ENCODE results near the gene FHL5.
"Not testable (repeated sequence)": the region's sequence is repeated elsewhere in the genome, so short reads cannot be mapped to it uniquely, and the experiment has no call there.

Gene FHL5

DNA sequence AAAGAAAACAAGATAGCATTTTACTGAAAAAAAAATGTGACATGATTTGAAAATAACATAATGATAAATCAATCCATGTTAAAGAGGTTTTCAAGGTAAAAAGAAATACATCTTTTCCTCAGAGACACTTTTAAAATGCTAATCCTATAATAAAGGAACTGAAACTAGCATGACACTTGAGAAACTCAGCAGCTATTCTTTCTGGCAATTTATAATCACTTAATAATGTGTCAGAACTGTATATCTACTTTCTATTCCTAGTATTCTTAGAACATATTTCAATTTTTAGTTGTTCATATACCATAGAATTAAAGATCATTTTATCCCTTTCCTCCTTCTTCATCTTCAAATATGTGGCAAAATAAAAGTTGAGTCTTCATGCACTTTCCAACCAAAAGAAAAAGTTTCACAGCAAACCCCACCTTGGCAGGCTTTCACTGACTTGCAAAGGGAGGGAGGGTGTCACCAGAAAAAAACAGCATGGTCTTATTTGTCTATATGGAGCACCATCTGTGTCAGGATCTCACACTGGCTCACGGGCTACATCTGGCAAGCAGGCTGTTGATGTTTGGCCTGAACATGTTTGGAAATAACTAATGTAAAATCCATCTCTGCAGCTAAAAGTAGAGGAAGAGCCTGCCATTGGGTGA is 48.5 kb downstream of the FHL5 start:
- no peak for DNase-seq (ENCODE audit: low spot score)

- DNase-seq (ENCODE audit: low spot score), result no peak
These were observed 50.5 kb downstream of the FHL5 start for GRCh38 chr6:96613291-96613999.

DNA sequence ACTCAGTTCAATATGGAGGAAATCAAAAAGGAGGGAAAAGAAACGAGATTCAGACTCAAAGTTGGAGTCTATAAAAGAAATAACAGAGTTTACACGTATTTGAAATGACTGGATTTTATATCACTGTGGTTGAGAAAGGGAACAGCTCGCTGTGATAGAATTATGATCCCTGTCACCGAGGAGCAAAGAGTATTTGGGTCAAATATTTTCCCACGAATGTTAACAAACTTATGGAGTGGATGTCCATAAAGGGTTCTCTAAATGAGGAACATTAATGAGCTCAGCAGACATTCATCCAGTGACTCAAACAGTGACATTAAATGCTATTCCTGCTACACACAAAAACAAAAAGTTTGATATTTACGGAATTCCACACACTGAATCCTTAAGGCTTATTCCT is 57.9 kb downstream of the FHL5 start:
- no peak for DNase-seq (ENCODE audit: low spot score)

- no peak for DNase-seq (ENCODE audit: low spot score)
These were observed 59.1 kb downstream of the FHL5 start for GRCh38 chr6:96621983-96622382.

GRCh38 chr6:96624957-96625356 is 62.0 kb downstream of the FHL5 start:
- no peak for DNase-seq (ENCODE audit: low spot score)

DNA sequence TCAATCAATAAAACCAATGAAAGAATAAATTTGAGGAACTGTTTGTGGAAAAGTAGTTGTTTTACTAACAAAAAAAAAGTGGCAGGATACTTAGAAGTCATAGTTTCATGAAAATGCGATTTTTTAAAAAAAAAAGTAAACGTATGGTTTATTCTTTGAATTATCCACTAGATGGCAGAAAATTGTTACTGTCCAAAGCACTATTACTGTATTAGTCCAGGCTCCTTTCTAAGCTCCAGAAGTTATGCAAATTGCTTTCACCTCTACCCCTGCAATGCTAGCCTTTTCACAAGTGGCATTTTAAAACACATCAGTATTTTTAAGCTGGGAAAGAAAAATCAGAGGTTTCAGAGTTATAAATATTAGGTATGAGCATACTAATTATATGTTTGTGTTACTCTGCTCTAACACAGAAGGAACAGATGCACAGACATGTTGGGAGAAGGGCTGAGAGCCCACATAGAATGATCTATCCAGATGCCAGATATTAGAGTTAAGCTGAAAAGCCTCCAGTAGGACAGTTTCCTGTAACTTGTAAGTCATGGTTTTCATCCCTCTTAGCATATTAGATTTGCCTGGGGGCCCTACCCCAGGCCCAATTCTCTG is 63.9 kb downstream of the FHL5 start:
- no peak for DNase-seq (ENCODE audit: low spot score)

DNA sequence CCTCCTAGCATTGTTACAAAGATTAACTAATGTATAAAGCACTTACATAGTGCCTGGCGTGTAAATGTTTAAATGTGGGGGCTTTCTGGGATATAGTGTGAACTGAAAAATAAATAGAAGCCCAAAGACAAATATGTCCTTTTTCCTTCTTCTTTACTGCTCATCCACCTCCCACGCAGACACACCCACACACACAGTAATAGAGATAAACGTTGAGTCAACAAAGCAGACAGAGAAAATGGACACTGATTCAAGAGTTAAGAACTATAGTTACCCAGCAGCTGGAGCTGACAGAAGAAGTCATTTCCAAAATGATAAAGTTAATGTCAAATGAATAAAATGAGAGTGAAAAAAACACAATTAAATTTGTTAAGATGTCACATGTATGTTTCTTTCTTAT is 68.3 kb downstream of the FHL5 start:
- no peak for DNase-seq (ENCODE audit: low spot score)

GRCh38 chr6:96637979-96638378 is 75.1 kb downstream of the FHL5 start:
- not testable (repeated sequence) for DNase-seq (ENCODE audit: low spot score)

DNA sequence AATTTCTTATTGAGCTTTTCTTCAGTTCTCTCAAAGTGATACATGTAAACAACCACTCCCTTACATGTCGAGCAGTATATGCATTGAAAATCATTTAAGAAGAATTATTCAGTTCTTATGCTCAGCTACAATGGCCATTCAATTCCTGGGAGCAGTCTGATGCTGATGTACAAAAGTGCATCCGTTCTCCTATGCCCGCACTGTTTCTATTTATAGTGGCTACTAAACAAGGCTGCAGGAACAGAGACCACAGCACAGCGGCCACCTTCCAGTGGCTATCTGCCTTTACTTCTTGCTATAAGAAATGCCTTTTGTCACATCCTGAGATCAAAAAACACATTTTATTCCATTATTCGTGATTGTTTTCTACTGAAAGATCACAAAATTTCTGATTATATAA is 82.2 kb downstream of the FHL5 start:
- no peak for DNase-seq (ENCODE audit: low spot score)

- DNase-seq (ENCODE audit: low spot score), result no peak
These were observed 87.0 kb downstream of the FHL5 start for GRCh38 chr6:96649926-96650325.

GRCh38 chr6:96651816-96652215 is 88.9 kb downstream of the FHL5 start:
- no peak for DNase-seq (ENCODE audit: low spot score)

- no peak for DNase-seq (ENCODE audit: low spot score)
These were observed 89.6 kb downstream of the FHL5 start for GRCh38 chr6:96652552-96652951.

- DNase-seq (ENCODE audit: low spot score), result no peak
These were observed 90.3 kb downstream of the FHL5 start for GRCh38 chr6:96653181-96653580.

- DNase-seq (ENCODE audit: low spot score), result no peak
These were observed 93.6 kb downstream of the FHL5 start for GRCh38 chr6:96656567-96656966.

DNA sequence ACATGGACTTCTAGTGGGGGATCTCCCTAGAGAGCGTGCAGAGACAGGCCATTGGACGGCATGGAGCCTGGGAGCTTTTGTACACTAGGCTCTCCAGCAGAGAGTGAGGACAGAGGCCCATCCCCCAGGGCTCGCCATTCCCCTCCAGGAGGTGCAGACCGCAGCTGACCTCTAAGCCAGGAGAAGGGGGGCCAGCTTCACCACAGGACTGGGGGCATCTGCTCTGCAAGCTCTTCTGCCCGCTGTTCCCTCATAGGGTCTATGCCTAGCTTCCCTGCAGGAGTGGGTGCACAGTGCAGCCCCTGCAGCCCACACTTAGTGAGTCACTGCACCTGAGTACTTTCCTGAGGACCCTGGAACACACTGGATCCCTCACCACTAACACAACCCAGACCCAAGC is 94.4 kb downstream of the FHL5 start:
- no peak for DNase-seq (ENCODE audit: low spot score)

DNA sequence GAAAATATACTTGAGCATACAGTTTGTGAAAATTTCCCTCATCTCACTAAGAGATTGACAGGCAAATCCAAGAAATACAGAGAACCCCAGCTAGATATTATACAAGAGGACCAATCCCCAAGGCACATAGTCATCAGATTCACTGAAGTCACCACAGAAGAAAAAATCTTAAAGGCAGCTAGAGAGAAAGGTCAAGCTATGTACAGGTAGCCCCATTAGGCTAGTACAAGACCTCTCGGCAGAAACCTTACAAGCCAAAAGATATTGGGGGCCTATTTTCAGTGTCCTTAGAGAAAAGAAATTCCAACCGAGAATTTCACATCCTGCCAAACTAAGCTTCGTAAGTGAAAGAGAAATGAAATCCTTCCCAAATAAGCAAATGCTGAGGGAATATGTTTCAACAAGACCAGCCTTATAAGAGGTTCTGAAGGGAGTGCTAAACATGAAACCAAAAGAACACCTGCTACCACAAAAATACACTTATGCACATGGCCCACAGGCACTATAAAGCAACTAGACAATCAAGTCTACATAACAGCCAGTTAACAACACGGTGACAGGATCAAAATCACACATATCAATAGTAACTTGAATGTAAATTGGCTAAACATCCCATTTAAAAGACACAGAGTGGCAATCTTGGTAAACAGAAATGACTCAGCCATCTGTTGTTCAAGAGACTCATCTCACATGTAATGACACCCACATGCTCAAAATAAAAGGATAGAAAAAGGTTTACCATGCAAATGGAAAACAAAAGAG is 96.3 kb downstream of the FHL5 start:
- no peak for DNase-seq (ENCODE audit: low spot score)
